WTC11 (cell line): Measurements from ENCODE around the gene SNRNP27. TPM values are rescaled to one million over a fixed set of nuclear protein-coding genes. Genes with fewer than 3 reads are reported as not detected.
"Not testable (repeated sequence)": the region's sequence is repeated elsewhere in the genome, so short reads cannot be mapped to it uniquely, and the experiment has no call there.

Experiments used
- ATAC-seq: fragments of 200-7000 bp; cut with Tn5 transposase; 2 replicates; pipeline ENCODE4 v1.10.0; 2021; ENCODE audit warnings: mild to moderate bottlenecking, moderate library complexity
- CTCF ChIA-PET: fragments of 300-600 bp; sonication (Branson Sonifier 250); formaldehyde crosslinking; loops from one replicate; lab custom pipeline; 2021; ENCODE audit warnings: antibody characterized with exemption; lab: Charles Lee
- POLR2A ChIA-PET: fragments of 350-600 bp; sonication (Branson Sonifier 250); formaldehyde crosslinking; loops from one replicate; lab custom pipeline; 2021; ENCODE audit warnings: antibody characterized with exemption; lab: Charles Lee
- DNase-seq: peaks from one replicate; pipeline ENCODE4 v3.0.0; 2021; ENCODE audit warnings: low spot score
- H3K27ac Mint-ChIP-seq: 2 replicates; pipeline ENCODE4 v1.8.0; 2021; ENCODE audit warnings: mixed read lengths
- H3K27me3 Mint-ChIP-seq: 2 replicates; pipeline ENCODE4 v1.8.0; 2021; ENCODE audit warnings: low read depth, mild to moderate bottlenecking, moderate library complexity, mixed read lengths
- H3K36me3 Mint-ChIP-seq: 2 replicates; pipeline ENCODE4 v1.8.0; 2021; ENCODE audit warnings: mixed read lengths
- H3K4me1 Mint-ChIP-seq: 2 replicates; pipeline ENCODE4 v1.8.0; 2022; ENCODE audit warnings: mixed read lengths
- H3K4me3 Mint-ChIP-seq: 2 replicates; pipeline ENCODE4 v1.8.0; 2021; ENCODE audit warnings: mild to moderate bottlenecking, moderate library complexity, mixed read lengths
- H3K9me3 Mint-ChIP-seq: 2 replicates; pipeline ENCODE4 v1.8.0; 2021; ENCODE audit warnings: mixed read lengths
- CREM ChIP-seq: sonication (generic); formaldehyde crosslinking; IDR thresholded peaks from 2 replicates; pipeline ENCODE4 v1.8.1; 2022; ENCODE audit warnings: mild to moderate bottlenecking, missing genetic modification reagents, moderate library complexity
- GTF2I ChIP-seq: fragments of 250-450 bp; sonication (Bioruptor Pico); conservative IDR thresholded peaks from 2 replicates; pipeline ENCODE4 v1.4.0; 2021; ENCODE audit warnings: mild to moderate bottlenecking
- HMGA2 ChIP-seq: fragments of 250-450 bp; sonication (Bioruptor Pico); IDR thresholded peaks from 2 replicates; pipeline ENCODE4 v1.4.0; 2021; ENCODE audit warnings: mild to moderate bottlenecking, moderate library complexity
- MYBL2 ChIP-seq: sonication (generic); formaldehyde crosslinking; IDR thresholded peaks from 2 replicates; pipeline ENCODE4 v1.8.1; 2023; ENCODE audit warnings: mild to moderate bottlenecking, moderate library complexity, missing genetic modification reagents
- NFATC4 ChIP-seq: fragments of 250-450 bp; sonication (Bioruptor Pico); IDR thresholded peaks from 2 replicates; pipeline ENCODE4 v1.9.0; 2021; ENCODE audit warnings: mild to moderate bottlenecking
- NFE2L1 ChIP-seq: sonication (generic); formaldehyde crosslinking; IDR thresholded peaks from 2 replicates; pipeline ENCODE4 v1.8.1; 2023; ENCODE audit warnings: missing genetic modification reagents
- NR3C1 ChIP-seq: sonication (generic); formaldehyde crosslinking; conservative IDR thresholded peaks from 2 replicates; pipeline ENCODE4 v1.8.1; 2023; ENCODE audit warnings: low read depth, mild to moderate bottlenecking, missing genetic modification reagents
- total RNA-seq: library from RNA; stranded (reverse); gene quantifications from 3 replicates; pipeline ENCODE4 v1.2.3, GENCODE V29; 2021
- TF ChIP-seq, protein P1 (sequence below): sonication (generic); formaldehyde crosslinking; conservative IDR thresholded peaks from 2 replicates; pipeline ENCODE4 v1.8.1; 2023; ENCODE audit warnings: mild to moderate bottlenecking, low read depth, missing genetic modification reagents, moderate library complexity
- TF ChIP-seq, protein P2 (sequence below): fragments of 250-450 bp; sonication (Bioruptor Pico); IDR thresholded peaks from 2 replicates; pipeline ENCODE4 v1.9.0; 2021; ENCODE audit warnings: mild to moderate bottlenecking
- TF ChIP-seq, protein P3 (sequence below): sonication (generic); formaldehyde crosslinking; IDR thresholded peaks from 2 replicates; pipeline ENCODE4 v1.8.0; 2023; ENCODE audit warnings: missing genetic modification reagents, mild to moderate bottlenecking, borderline replicate concordance
- TF ChIP-seq, protein P4 (sequence below): sonication (generic); formaldehyde crosslinking; IDR thresholded peaks from 2 replicates; pipeline ENCODE4 v1.8.1; 2022; ENCODE audit warnings: mild to moderate bottlenecking, moderate library complexity, missing genetic modification reagents

Gene SNRNP27
- total RNA-seq, 1 experiment from 2014 or later = 38.4 TPM

DNA sequence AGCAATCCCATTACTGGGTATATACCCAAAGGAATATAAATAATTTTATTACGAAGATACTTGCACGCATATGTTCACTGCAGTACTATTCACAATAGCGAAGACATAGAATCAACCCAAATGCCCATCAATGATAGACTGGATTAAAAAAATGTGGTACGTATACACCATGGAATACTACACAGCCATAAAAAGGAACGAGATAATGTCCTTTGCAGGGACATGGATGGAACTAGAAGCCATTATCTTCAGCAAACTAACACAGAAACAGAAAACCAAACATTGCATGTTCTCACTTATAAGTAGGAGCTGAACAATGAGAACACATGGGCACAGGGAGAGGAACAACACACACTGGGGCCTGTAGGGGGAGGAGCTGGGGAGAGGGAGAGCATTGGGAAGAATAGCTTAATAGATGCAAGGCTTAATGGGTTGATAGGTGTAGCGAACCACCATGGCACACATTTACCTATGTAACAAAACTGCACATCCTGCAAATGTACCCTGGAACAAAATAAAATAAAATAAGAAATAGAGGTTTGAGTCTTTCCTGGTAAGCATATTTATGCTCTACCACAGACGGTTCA lies 825 bp upstream of the SNRNP27 start:
- not testable (repeated sequence) for DNase-seq, H3K4me1 Mint-ChIP-seq, H3K27me3 Mint-ChIP-seq
- Mint-ChIP-seq H3K4me3 (peak overlapping the region; percentile 98), H3K27ac (0 out of 2 replicates have a peak overlapping the region, but pooled peaks have one; percentile 24), H3K36me3 (peaks cover 24% of the 10 kb centered on the region), H3K9me3 (peaks cover 11% of the 10 kb centered on the region)
- ChIA-PET CTCF (interaction anchor here (0.6 to 3.1 kb wide), 6 partner anchors 12 to 173 kb away, joined by 3 to 26 read pairs (median 4); partner anchors contain the start of gene MXD1), POLR2A (interaction anchor here (2.0 kb wide), 1 partner anchor 21 kb away, joined by 11 read pairs; the partner anchor contains the start of gene MXD1)
- TF ChIP-seq GTF2I (CRISPR knock-in tag) = peak; percentile 60; the same call in 1 of the 2 replicates
- ATAC-seq = 0 out of 2 replicates have a peak, but pooled peaks have one; percentile 26

DNA sequence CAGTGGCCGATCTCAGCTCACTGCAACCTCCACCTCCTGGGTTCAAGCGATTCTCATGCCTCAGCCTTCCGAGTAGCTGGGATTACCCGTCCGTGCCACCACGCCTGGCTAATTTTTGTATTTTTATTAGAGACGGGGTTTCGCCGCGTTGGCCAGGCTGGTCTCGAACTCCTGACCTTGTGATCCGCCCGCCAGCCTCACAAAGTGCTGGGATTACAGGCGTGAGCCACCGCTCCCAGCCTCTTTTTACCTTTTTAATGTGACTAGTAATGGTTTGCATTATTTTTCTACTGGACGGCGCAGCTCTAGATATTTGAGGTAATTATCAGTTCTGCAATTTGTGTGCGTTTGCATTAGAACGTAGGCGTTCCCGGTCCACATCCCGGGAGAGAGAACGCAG lies 981 bp downstream of the SNRNP27 start:
- CTCF ChIA-PET = interaction anchor here (3.1 kb wide), 1 partner anchor 170 kb away, joined by 26 read pairs; no protein-coding TSS in a partner anchor

DNA sequence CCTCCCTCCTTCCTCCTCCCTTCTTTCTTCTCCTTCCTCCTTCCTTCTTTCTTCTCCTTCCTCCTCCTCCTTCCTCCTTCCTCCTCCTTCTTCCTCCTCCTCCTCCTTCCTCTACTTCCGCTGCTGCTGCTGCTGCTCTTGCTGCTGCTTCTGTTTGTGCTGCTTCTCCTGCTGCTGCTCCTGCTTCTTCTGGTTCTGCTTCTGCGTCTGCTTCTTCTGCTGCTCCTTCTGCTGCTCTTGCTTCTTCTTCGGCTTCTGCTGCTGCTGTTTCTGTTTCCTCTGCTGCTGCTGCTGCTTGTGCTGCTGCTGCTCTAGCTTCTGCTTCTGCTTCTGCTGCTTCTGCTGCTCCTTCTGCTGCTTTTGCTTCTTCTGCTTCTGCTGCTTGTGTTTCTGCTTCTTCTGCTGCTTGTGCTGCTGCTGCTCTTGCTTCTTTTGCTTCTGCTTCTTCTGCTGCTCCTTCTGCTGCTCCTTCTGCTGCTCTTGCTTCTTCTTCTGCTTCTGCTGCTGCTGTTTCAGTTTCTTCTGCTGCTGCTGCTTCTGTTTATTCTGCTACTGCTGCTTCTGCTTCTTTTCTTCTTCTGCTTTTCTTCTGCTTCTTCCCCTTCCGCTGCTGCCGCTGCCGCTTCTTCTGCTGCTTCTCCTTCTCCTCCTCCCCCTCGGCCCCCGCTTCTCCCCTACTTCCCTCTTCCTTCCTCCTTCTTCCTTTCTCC lies 8.6 kb downstream of the SNRNP27 start:
- ATAC-seq (no peak), DNase-seq (no peak)
- Mint-ChIP-seq H3K36me3 (peaks cover 54% of the 10 kb centered on the region), H3K4me3 (no peak overlapping the region), H3K27ac (no peak overlapping the region), H3K27me3 (no peaks in the 10 kb centered on the region), H3K9me3 (no peaks in the 10 kb centered on the region), H3K4me1 (no peaks in the 10 kb centered on the region)
- ChIA-PET CTCF (no interaction called here), POLR2A (no interaction called here)
- TF ChIP-seq HMGA2 (CRISPR knock-in tag) = no peak
- no peak for TF ChIP-seq MYBL2 (CRISPR knock-in tag)
- no peak for TF ChIP-seq CREM (CRISPR knock-in tag)
- TF ChIP-seq GTF2I (CRISPR knock-in tag) = no peak
- TF ChIP-seq, protein P1, sequence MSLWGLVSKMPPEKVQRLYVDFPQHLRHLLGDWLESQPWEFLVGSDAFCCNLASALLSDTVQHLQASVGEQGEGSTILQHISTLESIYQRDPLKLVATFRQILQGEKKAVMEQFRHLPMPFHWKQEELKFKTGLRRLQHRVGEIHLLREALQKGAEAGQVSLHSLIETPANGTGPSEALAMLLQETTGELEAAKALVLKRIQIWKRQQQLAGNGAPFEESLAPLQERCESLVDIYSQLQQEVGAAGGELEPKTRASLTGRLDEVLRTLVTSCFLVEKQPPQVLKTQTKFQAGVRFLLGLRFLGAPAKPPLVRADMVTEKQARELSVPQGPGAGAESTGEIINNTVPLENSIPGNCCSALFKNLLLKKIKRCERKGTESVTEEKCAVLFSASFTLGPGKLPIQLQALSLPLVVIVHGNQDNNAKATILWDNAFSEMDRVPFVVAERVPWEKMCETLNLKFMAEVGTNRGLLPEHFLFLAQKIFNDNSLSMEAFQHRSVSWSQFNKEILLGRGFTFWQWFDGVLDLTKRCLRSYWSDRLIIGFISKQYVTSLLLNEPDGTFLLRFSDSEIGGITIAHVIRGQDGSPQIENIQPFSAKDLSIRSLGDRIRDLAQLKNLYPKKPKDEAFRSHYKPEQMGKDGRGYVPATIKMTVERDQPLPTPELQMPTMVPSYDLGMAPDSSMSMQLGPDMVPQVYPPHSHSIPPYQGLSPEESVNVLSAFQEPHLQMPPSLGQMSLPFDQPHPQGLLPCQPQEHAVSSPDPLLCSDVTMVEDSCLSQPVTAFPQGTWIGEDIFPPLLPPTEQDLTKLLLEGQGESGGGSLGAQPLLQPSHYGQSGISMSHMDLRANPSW (CRISPR knock-in tag) = no peak
- TF ChIP-seq NFE2L1 (CRISPR knock-in tag) = no peak
- no peak for TF ChIP-seq NR3C1 (CRISPR knock-in tag)
- TF ChIP-seq, protein P2, sequence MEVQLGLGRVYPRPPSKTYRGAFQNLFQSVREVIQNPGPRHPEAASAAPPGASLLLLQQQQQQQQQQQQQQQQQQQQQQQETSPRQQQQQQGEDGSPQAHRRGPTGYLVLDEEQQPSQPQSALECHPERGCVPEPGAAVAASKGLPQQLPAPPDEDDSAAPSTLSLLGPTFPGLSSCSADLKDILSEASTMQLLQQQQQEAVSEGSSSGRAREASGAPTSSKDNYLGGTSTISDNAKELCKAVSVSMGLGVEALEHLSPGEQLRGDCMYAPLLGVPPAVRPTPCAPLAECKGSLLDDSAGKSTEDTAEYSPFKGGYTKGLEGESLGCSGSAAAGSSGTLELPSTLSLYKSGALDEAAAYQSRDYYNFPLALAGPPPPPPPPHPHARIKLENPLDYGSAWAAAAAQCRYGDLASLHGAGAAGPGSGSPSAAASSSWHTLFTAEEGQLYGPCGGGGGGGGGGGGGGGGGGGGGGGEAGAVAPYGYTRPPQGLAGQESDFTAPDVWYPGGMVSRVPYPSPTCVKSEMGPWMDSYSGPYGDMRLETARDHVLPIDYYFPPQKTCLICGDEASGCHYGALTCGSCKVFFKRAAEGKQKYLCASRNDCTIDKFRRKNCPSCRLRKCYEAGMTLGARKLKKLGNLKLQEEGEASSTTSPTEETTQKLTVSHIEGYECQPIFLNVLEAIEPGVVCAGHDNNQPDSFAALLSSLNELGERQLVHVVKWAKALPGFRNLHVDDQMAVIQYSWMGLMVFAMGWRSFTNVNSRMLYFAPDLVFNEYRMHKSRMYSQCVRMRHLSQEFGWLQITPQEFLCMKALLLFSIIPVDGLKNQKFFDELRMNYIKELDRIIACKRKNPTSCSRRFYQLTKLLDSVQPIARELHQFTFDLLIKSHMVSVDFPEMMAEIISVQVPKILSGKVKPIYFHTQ = no peak
- no peak for TF ChIP-seq NFATC4 (CRISPR knock-in tag)
- TF ChIP-seq, protein P3, sequence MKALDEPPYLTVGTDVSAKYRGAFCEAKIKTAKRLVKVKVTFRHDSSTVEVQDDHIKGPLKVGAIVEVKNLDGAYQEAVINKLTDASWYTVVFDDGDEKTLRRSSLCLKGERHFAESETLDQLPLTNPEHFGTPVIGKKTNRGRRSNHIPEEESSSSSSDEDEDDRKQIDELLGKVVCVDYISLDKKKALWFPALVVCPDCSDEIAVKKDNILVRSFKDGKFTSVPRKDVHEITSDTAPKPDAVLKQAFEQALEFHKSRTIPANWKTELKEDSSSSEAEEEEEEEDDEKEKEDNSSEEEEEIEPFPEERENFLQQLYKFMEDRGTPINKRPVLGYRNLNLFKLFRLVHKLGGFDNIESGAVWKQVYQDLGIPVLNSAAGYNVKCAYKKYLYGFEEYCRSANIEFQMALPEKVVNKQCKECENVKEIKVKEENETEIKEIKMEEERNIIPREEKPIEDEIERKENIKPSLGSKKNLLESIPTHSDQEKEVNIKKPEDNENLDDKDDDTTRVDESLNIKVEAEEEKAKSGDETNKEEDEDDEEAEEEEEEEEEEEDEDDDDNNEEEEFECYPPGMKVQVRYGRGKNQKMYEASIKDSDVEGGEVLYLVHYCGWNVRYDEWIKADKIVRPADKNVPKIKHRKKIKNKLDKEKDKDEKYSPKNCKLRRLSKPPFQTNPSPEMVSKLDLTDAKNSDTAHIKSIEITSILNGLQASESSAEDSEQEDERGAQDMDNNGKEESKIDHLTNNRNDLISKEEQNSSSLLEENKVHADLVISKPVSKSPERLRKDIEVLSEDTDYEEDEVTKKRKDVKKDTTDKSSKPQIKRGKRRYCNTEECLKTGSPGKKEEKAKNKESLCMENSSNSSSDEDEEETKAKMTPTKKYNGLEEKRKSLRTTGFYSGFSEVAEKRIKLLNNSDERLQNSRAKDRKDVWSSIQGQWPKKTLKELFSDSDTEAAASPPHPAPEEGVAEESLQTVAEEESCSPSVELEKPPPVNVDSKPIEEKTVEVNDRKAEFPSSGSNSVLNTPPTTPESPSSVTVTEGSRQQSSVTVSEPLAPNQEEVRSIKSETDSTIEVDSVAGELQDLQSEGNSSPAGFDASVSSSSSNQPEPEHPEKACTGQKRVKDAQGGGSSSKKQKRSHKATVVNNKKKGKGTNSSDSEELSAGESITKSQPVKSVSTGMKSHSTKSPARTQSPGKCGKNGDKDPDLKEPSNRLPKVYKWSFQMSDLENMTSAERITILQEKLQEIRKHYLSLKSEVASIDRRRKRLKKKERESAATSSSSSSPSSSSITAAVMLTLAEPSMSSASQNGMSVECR = no peak
- TF ChIP-seq, protein P4, sequence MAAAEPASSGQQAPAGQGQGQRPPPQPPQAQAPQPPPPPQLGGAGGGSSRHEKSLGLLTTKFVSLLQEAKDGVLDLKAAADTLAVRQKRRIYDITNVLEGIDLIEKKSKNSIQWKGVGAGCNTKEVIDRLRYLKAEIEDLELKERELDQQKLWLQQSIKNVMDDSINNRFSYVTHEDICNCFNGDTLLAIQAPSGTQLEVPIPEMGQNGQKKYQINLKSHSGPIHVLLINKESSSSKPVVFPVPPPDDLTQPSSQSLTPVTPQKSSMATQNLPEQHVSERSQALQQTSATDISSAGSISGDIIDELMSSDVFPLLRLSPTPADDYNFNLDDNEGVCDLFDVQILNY (CRISPR knock-in tag) = no peak

More for the DNA sequence above, 981 bp downstream of the SNRNP27 start:
- not testable (repeated sequence) for ATAC-seq, DNase-seq, H3K4me1 Mint-ChIP-seq, H3K27me3 Mint-ChIP-seq, H3K9me3 Mint-ChIP-seq, H3K27ac Mint-ChIP-seq
- POLR2A ChIA-PET = interaction anchor here (2.0 kb wide), 1 partner anchor 19 kb away, joined by 11 read pairs; the partner anchor contains the start of gene MXD1
- Mint-ChIP-seq H3K36me3 (peaks cover 34% of the 10 kb centered on the region), H3K4me3 (peak overlapping the region; percentile 98)
